AG09309 (cell line): ENCODE data around the gene TTC39B.

Experiments
- DNase-seq: peaks from one replicate; pipeline ENCODE4 v3.0.0-alpha.2; 2010; ENCODE audit warnings: low read depth
- H3K4me3 ChIP-seq: 2 replicates; pipeline ENCODE4 v1.5.1; 2011; ENCODE audit warnings: mild to moderate bottlenecking, low read depth, low read length, moderate library complexity; ENCODE audit not compliant: control insufficient read depth
- TF ChIP-seq, protein P1 (sequence below): IDR thresholded peaks from 2 replicates; pipeline ENCODE4 v1.5.1; 2011; ENCODE audit warnings: mild to moderate bottlenecking, low read depth, low read length, inconsistent platforms; ENCODE audit not compliant: insufficient read depth, control insufficient read depth; ENCODE audit errors: missing control alignments

TTC39B gene

DNA sequence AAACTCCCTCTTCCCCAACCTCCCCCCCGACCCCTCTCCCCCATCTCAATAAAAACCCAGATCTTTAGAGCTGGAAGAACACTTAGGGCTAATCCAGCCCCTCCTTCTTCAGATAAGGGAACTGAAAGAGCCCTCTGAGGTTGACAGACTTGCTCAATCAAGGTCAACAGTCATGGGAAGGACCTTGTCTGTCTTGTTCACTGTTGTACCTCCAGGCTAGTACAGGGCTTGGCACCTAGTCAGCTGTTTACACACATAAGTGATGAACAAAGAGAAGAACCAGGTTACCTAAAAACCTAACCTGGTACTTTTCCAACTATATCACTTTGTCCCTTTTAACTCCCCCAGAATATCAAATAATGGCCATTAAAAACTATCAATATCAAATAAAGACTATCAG is 2.4 kb downstream of the TTC39B start:
- DNase-seq = no peak
- H3K4me3 ChIP-seq = no peak overlapping the region
- TF ChIP-seq, protein P1, sequence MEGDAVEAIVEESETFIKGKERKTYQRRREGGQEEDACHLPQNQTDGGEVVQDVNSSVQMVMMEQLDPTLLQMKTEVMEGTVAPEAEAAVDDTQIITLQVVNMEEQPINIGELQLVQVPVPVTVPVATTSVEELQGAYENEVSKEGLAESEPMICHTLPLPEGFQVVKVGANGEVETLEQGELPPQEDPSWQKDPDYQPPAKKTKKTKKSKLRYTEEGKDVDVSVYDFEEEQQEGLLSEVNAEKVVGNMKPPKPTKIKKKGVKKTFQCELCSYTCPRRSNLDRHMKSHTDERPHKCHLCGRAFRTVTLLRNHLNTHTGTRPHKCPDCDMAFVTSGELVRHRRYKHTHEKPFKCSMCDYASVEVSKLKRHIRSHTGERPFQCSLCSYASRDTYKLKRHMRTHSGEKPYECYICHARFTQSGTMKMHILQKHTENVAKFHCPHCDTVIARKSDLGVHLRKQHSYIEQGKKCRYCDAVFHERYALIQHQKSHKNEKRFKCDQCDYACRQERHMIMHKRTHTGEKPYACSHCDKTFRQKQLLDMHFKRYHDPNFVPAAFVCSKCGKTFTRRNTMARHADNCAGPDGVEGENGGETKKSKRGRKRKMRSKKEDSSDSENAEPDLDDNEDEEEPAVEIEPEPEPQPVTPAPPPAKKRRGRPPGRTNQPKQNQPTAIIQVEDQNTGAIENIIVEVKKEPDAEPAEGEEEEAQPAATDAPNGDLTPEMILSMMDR = no peak

- DNase-seq = no peak
- TF ChIP-seq, protein P1 = no peak
These were observed 6.8 kb downstream of the TTC39B start for GRCh38 chr9:15300218-15300617.

GRCh38 chr9:15299374-15299939 is 7.6 kb downstream of the TTC39B start:
- TF ChIP-seq, protein P1 = no peak
- DNase-seq = no peak
- no peak overlapping the region for H3K4me3 ChIP-seq

More at GRCh38 chr9:15300218-15300617, 6.8 kb downstream of the TTC39B start:
- no peak overlapping the region for H3K4me3 ChIP-seq

DNA sequence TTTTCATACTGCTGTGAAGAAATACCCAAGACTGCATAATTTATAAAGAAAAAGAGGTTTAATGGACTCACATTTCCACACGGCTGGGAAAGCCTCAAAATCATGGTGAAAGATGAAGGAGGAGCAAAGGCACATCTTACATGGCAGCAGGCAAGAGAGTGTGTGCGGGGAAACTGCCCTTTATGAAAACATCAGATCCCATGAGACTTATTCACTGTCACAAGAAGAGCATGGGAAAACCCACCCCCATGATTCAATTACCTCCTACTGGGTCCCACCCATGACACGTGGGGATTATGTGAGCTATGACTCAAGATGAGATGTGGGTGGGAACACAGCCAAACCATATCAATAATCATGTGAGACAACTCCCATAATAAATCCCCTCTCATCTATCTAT is 8.7 kb downstream of the TTC39B start:
- TF ChIP-seq, protein P1 = no peak
- no peak for DNase-seq

GRCh38 chr9:15295761-15296405 is 11.1 kb downstream of the TTC39B start:
- TF ChIP-seq, protein P1 = no peak
- peak overlapping the region; percentile 46 for H3K4me3 ChIP-seq
- no peak for DNase-seq

More for the DNA sequence above, 8.7 kb downstream of the TTC39B start:
- H3K4me3 ChIP-seq = no peak overlapping the region

DNA sequence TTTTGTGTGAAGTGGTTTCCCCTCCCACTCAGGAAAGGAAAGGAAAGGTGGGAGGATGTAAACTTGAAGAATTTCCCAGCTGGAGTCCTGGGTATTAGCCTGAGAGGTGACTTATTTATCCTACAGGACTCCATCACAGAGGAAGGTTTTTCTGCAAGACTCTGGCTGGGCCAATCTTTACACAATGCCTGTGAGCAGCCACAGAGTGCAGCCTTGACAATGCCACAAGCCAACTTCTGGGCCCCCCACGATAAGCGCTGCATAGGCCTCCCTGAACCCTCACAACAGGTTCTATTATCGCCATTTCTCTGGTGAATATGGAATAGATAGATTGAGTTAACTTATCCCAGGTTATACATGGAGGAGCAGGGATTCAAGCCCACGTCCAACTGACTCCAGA is 12.4 kb downstream of the TTC39B start:
- TF ChIP-seq, protein P1 = no peak
- DNase-seq = no peak
- H3K4me3 ChIP-seq = no peak overlapping the region
